Osteocyte (in vitro differentiated cells): Measurements from ENCODE around the gene KCTD11. TPM values are rescaled to one million over a fixed set of nuclear protein-coding genes. Genes with fewer than 3 reads are reported as not detected.

Experiments used
- DNase-seq: peaks from one replicate; pipeline ENCODE4 v3.0.0; 2021; ENCODE audit warnings: mixed read lengths; ENCODE audit not compliant: unreplicated experiment; ENCODE audit errors: extremely low spot score
- H3K27ac Mint-ChIP-seq: one replicate; pipeline ENCODE4 v1.8.0; 2021; ENCODE audit warnings: mild to moderate bottlenecking, mixed read lengths; ENCODE audit not compliant: unreplicated experiment
- H3K27me3 Mint-ChIP-seq: one replicate; pipeline ENCODE4 v1.8.0; 2021; ENCODE audit warnings: mixed read lengths; ENCODE audit not compliant: unreplicated experiment
- H3K36me3 Mint-ChIP-seq: one replicate; pipeline ENCODE4 v1.8.0; 2021; ENCODE audit warnings: mixed read lengths; ENCODE audit not compliant: unreplicated experiment
- H3K4me1 Mint-ChIP-seq: one replicate; pipeline ENCODE4 v1.8.0; 2021; ENCODE audit warnings: mixed read lengths; ENCODE audit not compliant: unreplicated experiment
- H3K4me3 Mint-ChIP-seq: one replicate; pipeline ENCODE4 v1.8.0; 2021; ENCODE audit warnings: mild to moderate bottlenecking, moderate library complexity, mixed read lengths; ENCODE audit not compliant: unreplicated experiment
- H3K9me3 Mint-ChIP-seq: one replicate; pipeline ENCODE4 v1.8.0; 2021; ENCODE audit warnings: mixed read lengths; ENCODE audit not compliant: unreplicated experiment
- CTCF ChIP-seq: fragments of 200-600 bp; sonication (generic); IDR thresholded peaks from 2 replicates; pipeline ENCODE4 v1.5.0; 2021; ENCODE audit warnings: antibody characterized with exemption, mild to moderate bottlenecking, moderate library complexity
- total RNA-seq: library from RNA; stranded (reverse); gene quantifications from 2 replicates; pipeline ENCODE4 v1.2.1, GENCODE V29; 2021

Gene KCTD11
- total RNA-seq, 1 donor from 2014 or later = 12.7 TPM

DNA sequence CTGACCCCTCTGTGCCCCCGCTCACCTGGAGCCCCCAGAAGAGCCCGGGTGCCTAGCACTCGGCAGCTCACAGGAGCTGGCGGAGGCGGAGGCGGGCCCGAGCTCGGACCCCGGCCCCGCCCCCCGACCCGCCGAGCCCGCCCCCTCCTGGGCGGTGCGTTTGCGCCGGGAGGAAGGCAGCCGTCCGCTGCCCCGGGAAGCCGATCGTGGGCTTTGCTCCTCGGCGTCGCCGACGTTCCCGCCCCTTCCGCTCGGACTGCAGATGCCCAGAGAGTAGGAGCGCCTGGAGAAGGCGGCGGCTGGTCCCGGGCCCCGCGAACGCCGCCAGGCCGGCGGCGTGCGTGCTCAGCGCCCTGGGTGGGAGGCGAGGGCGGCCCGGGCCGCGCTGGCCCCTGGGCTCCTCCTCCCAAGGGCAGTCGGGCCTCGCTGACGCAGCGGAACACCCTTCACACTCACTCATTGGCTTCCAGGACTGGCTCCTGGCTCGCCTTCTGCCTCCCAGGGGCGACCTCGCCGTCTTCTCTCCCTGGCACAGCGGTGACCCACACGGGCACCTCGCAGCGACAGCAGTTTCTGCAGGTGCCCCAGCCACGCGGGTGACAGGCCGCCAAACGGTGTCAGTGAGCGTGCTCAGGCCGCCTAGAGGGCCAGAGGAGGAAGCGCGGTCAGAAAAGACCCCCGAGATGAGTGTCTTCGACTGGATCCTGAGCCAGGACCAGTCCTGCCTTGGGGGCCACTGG is 42.7 kb downstream of the KCTD11 start, which contains the start of gene PLSCR3:
Gene PLSCR3, minus strand, starts transcription at position 74 of the 740 bp plus-strand sequence. CDS start 415 bp downstream, outside the sequence.
- DNase-seq = peak; percentile 94
- peak; percentile 40 for TF ChIP-seq CTCF
- Mint-ChIP-seq H3K4me1 (peaks cover 10% of the 10 kb centered on the region), H3K27ac (peak within 1 kb of the TSS; percentile 93), H3K4me3 (peak within 1 kb of the TSS; percentile 89), H3K36me3 (peaks cover 6% of the 10 kb centered on the region), H3K9me3 (no peaks in the 10 kb centered on the region), H3K27me3 (no peaks in the 10 kb centered on the region)

DNA sequence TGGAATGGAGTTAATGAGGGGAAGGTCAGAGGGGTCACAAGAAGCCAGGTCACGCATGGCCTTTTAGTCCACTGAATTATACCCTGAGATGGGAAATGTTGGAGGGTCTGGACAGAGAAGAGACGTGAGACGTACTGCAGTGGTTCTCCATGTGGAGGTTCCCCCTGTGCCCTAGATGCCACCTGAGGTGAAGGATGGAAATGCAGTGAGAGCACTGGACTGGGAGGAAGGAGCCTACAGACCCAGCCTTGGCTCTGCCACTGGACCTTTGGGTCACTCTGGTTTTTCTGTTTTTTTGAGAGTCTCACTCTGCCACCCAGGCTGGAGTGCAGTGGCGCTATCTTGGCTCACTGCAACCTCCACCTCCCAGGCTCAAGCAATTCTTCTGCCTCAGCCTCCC is 44.2 kb downstream of the KCTD11 start:
- no peaks in the 10 kb centered on the region for H3K9me3 Mint-ChIP-seq
- no peak for DNase-seq
- H3K4me1 Mint-ChIP-seq = peaks cover 11% of the 10 kb centered on the region
- no peak for TF ChIP-seq CTCF
- H3K4me3 Mint-ChIP-seq = peak overlapping the region; percentile 32
- no peaks in the 10 kb centered on the region for H3K27me3 Mint-ChIP-seq
- H3K36me3 Mint-ChIP-seq = peaks cover 3% of the 10 kb centered on the region
- H3K27ac Mint-ChIP-seq = no peak overlapping the region

DNA sequence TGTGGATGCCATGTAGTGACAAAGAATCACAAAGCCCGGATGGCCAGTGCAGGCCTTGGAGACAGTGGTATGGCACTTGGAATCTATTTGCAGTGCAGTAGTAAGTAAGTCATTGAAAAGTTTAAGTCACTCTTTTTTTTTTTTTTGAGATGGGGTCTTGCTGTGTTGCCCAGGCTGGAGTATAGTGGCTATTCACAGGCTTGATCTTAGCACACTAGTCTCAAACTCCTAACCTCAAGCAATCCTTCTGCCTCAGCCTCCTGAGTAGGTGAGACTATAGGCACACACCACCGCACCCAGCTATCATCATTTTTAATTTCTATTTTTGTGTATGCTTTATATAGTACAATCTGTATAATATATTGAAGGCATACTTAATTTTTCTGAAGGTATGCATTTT is 46.6 kb downstream of the KCTD11 start:
- H3K4me1 Mint-ChIP-seq = peaks cover 18% of the 10 kb centered on the region
- H3K9me3 Mint-ChIP-seq = no peaks in the 10 kb centered on the region
- H3K27ac Mint-ChIP-seq = no peak overlapping the region
- H3K4me3 Mint-ChIP-seq = no peak overlapping the region
- TF ChIP-seq CTCF = no peak
- DNase-seq = no peak
- no peaks in the 10 kb centered on the region for H3K36me3 Mint-ChIP-seq
- H3K27me3 Mint-ChIP-seq = no peaks in the 10 kb centered on the region

- no peak for TF ChIP-seq CTCF
- Mint-ChIP-seq H3K36me3 (no peaks in the 10 kb centered on the region), H3K4me1 (peaks cover 27% of the 10 kb centered on the region), H3K9me3 (no peaks in the 10 kb centered on the region), H3K27ac (peak overlapping the region; percentile 90), H3K27me3 (no peaks in the 10 kb centered on the region), H3K4me3 (peak overlapping the region; percentile 83)
- no peak for DNase-seq
Observed at GRCh38 chr17:7403043-7403726, 51.2 kb downstream of the KCTD11 start.

DNA sequence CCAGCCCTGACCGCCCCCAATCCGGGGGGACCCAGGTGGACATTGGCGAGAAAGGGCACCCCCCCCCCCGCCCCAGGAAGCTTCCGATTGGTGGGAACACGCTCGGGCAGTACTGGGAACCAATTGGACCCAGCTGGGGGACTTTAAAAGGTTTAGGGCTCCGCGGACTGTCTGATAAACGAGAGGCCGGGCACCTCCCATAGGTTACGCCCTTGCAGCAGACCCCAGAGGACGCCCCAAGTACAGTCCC is 51.7 kb downstream of the KCTD11 start:
- Mint-ChIP-seq H3K9me3 (no peaks in the 10 kb centered on the region), H3K4me3 (peak overlapping the region; percentile 83), H3K27me3 (no peaks in the 10 kb centered on the region), H3K27ac (peak overlapping the region; percentile 90), H3K36me3 (no peaks in the 10 kb centered on the region), H3K4me1 (peaks cover 27% of the 10 kb centered on the region)
- DNase-seq = no peak
- TF ChIP-seq CTCF = no peak
